HG02610 (cell line): ENCODE measurements around the gene PITPNC1.
A peak's percentile ranks its signal among the peaks of the same experiment; 100 is the strongest.

Experiments used
- ATAC-seq: cut with Tn5 transposase; IDR thresholded peaks from one replicate; pipeline ENCODE4 v1.9.1; 2021; ENCODE audit warnings: mild to moderate bottlenecking, moderate library complexity; ENCODE audit not compliant: unreplicated experiment

Gene PITPNC1

GRCh38 chr17:67570797-67571196 lies 193.7 kb downstream of the PITPNC1 start:
- ATAC-seq = no peak

GRCh38 chr17:67571478-67571877 lies 194.4 kb downstream of the PITPNC1 start:
- no peak for ATAC-seq

- peak; percentile 5 for ATAC-seq
These were observed 197.0 kb downstream of the PITPNC1 start for GRCh38 chr17:67573987-67574657.

- peak; percentile 39 for ATAC-seq
These were observed 197.7 kb downstream of the PITPNC1 start for GRCh38 chr17:67574658-67575293.

GRCh38 chr17:67575325-67575724 lies 198.2 kb downstream of the PITPNC1 start:
- no peak for ATAC-seq

- ATAC-seq = no peak
These were observed 199.5 kb downstream of the PITPNC1 start for GRCh38 chr17:67576471-67577115.

- ATAC-seq = no peak
These were observed 200.5 kb downstream of the PITPNC1 start for GRCh38 chr17:67577429-67578141.

- peak; percentile 42 for ATAC-seq
These were observed 201.0 kb downstream of the PITPNC1 start for GRCh38 chr17:67578142-67578457.

- peak; percentile 34 for ATAC-seq
These were observed 201.8 kb downstream of the PITPNC1 start for GRCh38 chr17:67578679-67579405.

- ATAC-seq = no peak
These were observed 205.6 kb downstream of the PITPNC1 start for GRCh38 chr17:67582673-67583081.

GRCh38 chr17:67585077-67585602 lies 208.1 kb downstream of the PITPNC1 start:
- no peak for ATAC-seq

- no peak for ATAC-seq
These were observed 211.2 kb downstream of the PITPNC1 start for GRCh38 chr17:67588326-67588725.

- peak; percentile 73 for ATAC-seq
These were observed 217.2 kb downstream of the PITPNC1 start for GRCh38 chr17:67594115-67594880.

GRCh38 chr17:67600408-67600807 lies 223.3 kb downstream of the PITPNC1 start:
- ATAC-seq = no peak

GRCh38 chr17:67601897-67602296 lies 224.8 kb downstream of the PITPNC1 start:
- no peak for ATAC-seq

GRCh38 chr17:67602444-67602843 lies 225.4 kb downstream of the PITPNC1 start:
- no peak for ATAC-seq

GRCh38 chr17:67602974-67603373 lies 225.9 kb downstream of the PITPNC1 start:
- ATAC-seq = no peak

GRCh38 chr17:67605256-67605912 lies 228.3 kb downstream of the PITPNC1 start:
- ATAC-seq = no peak

GRCh38 chr17:67606471-67606870 lies 229.4 kb downstream of the PITPNC1 start:
- ATAC-seq = no peak
